GM12872 (cell line): ENCODE data around the gene YPEL2.

Experiments used
- CTCF ChIP-seq: IDR thresholded peaks from 3 replicates; pipeline ENCODE4 v1.5.1; 2011; ENCODE audit warnings: low read depth, mild to moderate bottlenecking, low read length, moderate library complexity; ENCODE audit not compliant: insufficient read depth

YPEL2 gene

GRCh38 chr17:59355702-59356325 is 24.4 kb downstream of the YPEL2 start:
- TF ChIP-seq CTCF, result no peak

GRCh38 chr17:59356543-59357218 is 25.2 kb downstream of the YPEL2 start:
- no peak for TF ChIP-seq CTCF

- TF ChIP-seq CTCF, result no peak
Measured at GRCh38 chr17:59357219-59357697, 25.8 kb downstream of the YPEL2 start.

- TF ChIP-seq CTCF, result no peak
Measured at GRCh38 chr17:59357929-59358328, 26.5 kb downstream of the YPEL2 start.

GRCh38 chr17:59361386-59361785 is 29.9 kb downstream of the YPEL2 start:
- TF ChIP-seq CTCF, result no peak

GRCh38 chr17:59361916-59362810 is 30.7 kb downstream of the YPEL2 start:
- no peak for TF ChIP-seq CTCF

- TF ChIP-seq CTCF, result no peak
Measured at GRCh38 chr17:59362811-59363205, 31.4 kb downstream of the YPEL2 start.
